ENCODE results near the gene SLC1A6.

DNA sequence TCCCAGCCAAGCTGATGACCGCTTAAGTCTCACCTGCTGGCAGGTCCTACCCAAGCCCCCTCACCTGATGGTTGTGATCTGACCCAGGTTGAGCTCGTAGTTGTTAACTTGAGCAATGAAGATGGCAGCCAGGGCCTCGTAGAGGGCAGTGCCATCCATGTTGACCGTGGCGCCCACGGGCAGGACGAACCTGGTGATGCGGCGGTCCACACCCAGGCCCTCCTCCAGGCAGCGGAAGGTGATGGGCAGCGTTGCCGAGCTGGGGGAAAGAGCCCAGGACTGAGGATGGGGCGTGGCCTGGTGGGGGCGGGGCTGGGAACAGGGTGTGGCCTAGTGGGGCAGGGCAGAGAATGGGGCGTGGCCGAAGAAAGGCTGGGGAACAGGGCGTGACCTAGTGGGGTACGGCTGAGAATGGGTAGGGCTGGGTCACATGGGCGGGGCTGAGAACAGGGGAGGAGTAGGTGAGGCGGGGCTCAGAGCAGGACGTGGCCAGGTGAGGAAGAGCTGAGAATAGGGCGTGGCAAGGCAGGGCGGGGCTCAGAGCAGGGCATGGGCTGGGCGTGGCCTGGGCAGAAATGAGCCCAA, 25.5 kb downstream of the SLC1A6 start:
- TF ChIP-seq, protein P1, sequence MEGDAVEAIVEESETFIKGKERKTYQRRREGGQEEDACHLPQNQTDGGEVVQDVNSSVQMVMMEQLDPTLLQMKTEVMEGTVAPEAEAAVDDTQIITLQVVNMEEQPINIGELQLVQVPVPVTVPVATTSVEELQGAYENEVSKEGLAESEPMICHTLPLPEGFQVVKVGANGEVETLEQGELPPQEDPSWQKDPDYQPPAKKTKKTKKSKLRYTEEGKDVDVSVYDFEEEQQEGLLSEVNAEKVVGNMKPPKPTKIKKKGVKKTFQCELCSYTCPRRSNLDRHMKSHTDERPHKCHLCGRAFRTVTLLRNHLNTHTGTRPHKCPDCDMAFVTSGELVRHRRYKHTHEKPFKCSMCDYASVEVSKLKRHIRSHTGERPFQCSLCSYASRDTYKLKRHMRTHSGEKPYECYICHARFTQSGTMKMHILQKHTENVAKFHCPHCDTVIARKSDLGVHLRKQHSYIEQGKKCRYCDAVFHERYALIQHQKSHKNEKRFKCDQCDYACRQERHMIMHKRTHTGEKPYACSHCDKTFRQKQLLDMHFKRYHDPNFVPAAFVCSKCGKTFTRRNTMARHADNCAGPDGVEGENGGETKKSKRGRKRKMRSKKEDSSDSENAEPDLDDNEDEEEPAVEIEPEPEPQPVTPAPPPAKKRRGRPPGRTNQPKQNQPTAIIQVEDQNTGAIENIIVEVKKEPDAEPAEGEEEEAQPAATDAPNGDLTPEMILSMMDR (IDR thresholded peaks at IDR 0.05) = no peak
- no peak for TF ChIP-seq POLR2A (IDR thresholded peaks at IDR 0.05)
